ENCODE measurements around the gene JMJD4. TPM values are rescaled to one million over a fixed set of nuclear protein-coding genes. Genes with fewer than 3 reads are reported as not detected.

Gene JMJD4
- total RNA-seq, 2 donors from 2014 or later = 11.1 to 11.9 TPM

GRCh38 chr1:227770812-227771211 is 35.7 kb upstream of the JMJD4 start:
- intact Hi-C loops (cut with DNase I, micrococcal nuclease) = no loop called here
- DNase-seq (no peak), ATAC-seq (no peak)

- no peak for DNase-seq
- intact Hi-C loops (cut with DNase I, micrococcal nuclease) = no loop called here
- no peak for ATAC-seq
Measured at GRCh38 chr1:227769936-227770494, 34.9 kb upstream of the JMJD4 start.

DNA sequence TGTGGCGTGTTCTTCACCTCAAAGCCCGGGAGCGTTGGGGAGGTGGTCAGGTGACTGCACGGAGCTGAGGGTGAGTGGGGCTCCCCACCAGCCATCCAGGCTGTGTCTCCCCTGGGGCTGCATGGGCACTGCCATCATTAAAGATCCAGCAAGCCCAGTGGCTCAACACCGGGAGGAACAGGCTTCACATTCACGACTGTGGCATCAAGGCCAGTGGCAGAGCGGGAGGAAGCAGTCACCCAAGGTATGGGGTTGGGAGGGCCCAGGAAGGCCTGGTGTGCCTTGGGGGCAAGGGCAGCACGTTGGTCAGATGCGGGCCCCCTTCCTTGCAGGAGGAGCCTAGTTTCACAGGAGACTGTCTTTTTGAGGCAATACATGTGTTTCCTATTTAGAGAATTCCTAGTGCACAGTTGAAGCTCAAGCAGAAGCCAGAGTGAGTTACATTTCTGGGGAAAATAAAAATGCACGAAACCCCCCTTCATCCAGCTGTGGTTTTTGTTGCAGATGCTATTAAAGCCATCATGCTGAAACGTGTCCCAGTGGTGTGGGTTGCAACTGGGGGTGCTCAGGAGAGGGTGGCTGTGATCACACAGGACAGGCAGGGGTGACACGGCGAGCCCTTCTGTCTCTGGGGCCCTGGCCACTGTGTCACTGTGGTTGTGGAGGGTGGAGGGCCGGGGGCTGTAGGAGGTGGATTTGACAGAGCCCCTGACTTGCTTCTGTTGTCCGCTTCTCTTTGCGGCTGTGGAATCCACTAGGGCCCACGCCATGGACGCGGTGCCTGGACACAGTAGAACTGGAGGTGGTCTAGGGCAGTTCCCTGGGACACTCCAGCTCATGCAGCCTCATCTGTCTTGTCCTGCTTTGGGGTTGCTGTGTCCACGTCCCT is 34.2 kb upstream of the JMJD4 start:
- ATAC-seq (no peak), DNase-seq (no peak)
- intact Hi-C loops (cut with DNase I, micrococcal nuclease) = no loop called here

GRCh38 chr1:227768640-227769039 is 33.5 kb upstream of the JMJD4 start:
- intact Hi-C loops (cut with DNase I, micrococcal nuclease) = no loop called here
- DNase-seq (no peak), ATAC-seq (no peak)

DNA sequence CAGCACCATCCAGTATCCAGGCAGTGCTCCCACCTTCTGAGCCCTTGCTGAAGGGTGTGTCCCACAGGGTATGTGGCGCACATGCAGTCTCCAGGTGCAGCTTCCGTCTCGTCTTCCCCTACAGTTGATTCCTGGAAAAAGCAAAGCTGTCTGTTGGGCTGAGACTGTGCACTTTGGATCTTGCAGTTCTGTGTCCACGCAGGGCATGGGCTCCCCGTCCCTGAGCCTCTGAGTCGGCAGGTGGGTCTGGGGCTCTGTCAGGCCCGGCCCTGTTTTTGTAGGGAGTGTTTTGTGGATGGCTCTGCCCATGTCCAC is 33.0 kb upstream of the JMJD4 start:
- ATAC-seq = peak; percentile 68
- no peak for DNase-seq
- intact Hi-C loops (cut with DNase I, micrococcal nuclease) = no loop called here

- ATAC-seq = no peak
- intact Hi-C loops (cut with DNase I, micrococcal nuclease) = no loop called here
- no peak for DNase-seq
Measured at GRCh38 chr1:227767401-227768124, 32.5 kb upstream of the JMJD4 start.

GRCh38 chr1:227766653-227767277 is 31.7 kb upstream of the JMJD4 start:
- intact Hi-C loops (cut with DNase I, micrococcal nuclease) = no loop called here
- DNase-seq (no peak), ATAC-seq (no peak)

GRCh38 chr1:227766015-227766634 is 31.0 kb upstream of the JMJD4 start:
- peak; percentile 66 for ATAC-seq
- DNase-seq = peak; percentile 53 to 69
- intact Hi-C loops (cut with DNase I, micrococcal nuclease) = no loop called here

GRCh38 chr1:227765261-227766014 is 30.3 kb upstream of the JMJD4 start:
- ATAC-seq (no peak), DNase-seq (no peak)
- intact Hi-C loops (cut with DNase I, micrococcal nuclease) = no loop called here

- DNase-seq = no peak
- ATAC-seq = no peak
- intact Hi-C loops (cut with DNase I, micrococcal nuclease) = loop anchor here in 1 of 2 donors (5.0 kb wide), 1 partner anchor 183 kb away; the partner anchor contains the start of gene WNT9A
Measured at GRCh38 chr1:227764019-227764391, 28.9 kb upstream of the JMJD4 start.

DNA sequence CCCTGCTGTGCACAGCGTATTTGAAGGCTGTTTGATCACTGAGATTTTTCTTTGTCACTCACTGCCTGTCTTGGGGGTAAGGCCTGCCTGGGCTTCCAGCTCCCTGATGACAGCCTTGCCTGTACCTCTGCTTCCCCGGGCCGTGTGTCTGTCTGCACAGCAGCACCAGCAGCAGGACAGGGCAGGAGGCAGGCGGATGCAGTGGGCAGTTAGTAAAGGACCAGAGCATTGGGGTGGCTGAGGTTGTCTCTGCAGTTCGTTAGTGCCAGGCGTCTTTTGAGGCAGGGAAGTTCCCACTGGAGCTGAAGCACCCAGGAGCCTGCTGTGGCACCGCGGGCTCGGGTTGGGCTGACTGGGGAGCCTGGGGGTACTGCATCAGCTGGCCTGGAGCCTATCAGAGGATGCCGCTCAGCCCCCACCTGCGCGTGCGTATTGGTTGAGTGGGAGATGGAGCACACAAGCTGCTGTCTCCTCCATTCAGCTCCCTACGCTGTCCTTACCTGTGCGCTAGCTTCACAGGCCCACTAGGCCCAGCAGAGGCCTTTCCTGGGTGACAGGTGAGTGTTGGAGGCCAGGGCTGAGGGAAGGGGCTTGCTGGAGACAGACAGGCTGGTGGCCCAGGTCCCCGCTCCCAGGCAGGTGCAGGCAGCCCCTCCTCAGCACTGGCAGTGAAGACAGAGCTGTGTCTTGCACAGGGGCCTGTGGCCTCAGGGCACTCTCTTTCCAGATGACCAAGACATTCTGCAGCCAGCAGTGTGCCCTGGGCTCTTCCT is 28.3 kb upstream of the JMJD4 start:
- ATAC-seq (no peak), DNase-seq (no peak)

DNA sequence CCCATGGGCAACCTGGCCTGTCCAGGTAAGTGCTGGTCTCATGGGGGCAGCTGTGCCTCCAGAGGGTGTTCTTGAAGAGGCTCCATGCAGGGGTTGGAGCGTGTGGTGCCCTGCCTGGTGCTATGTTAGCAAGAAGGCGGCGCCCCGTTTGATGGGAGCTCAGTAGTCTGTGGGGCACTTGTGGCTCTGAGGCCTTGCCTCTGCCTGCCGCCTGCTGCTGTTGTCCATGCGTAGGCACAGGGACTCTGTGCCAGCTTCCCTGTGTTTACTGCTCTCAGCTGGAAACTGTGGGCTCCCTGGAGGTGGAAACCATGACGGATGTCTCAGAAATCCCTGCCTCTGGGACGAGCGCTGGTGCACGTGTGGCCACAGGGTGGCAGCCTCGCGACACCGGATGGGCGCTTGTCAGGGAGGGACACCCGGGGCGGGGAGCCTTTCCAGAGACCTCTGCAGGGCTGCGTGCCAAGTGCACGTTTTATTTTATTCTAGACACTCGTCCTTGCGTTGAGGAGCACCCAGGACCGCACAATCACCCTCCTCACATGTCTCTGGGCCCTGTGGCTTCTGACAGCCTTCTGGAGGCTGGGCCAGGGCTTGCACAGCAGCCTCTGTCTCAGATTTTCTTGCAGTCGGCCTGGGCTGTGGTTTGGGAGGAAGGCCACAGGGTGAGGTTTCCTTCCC is 27.3 kb upstream of the JMJD4 start:
- ATAC-seq = peak; percentile 89
- intact Hi-C loops (cut with DNase I, micrococcal nuclease) = loop anchor here in 1 of 2 donors (5.0 kb wide), 1 partner anchor 185 kb away; the partner anchor contains the start of gene WNT9A
- DNase-seq = peak; percentile 84 to 92

More for the DNA sequence above, 28.3 kb upstream of the JMJD4 start:
- intact Hi-C loops (cut with DNase I, micrococcal nuclease) = loop anchor here in 1 of 2 donors (5.0 kb wide), 1 partner anchor 184 kb away; the partner anchor contains the start of gene WNT9A

- intact Hi-C loops (cut with DNase I, micrococcal nuclease) = loop anchor here in 1 of 2 donors (5.0 kb wide), 1 partner anchor 186 kb away; the partner anchor contains the start of gene WNT9A
- DNase-seq (no peak), ATAC-seq (no peak)
Measured at GRCh38 chr1:227761621-227762230, 26.6 kb upstream of the JMJD4 start.

DNA sequence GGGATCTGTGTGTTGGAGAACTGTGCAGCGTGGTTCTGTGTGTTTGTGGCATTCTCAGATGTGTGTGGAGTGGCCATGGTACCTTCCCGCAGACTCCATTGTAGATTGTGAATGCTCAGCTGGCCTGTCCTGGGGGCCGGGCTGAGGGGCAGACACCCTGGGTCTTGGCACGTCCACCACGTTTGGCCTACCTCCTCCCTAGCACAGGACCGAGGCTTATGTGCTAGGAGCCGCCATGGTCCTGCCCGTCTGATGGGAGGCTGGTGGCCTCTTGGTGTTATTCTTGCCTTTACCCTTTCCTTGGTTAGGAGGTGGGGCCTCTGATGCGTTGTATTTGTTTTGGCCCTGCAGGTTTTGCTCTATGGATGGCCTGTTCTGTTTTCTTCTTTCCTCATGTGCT is 25.3 kb upstream of the JMJD4 start:
- DNase-seq = no peak
- no peak for ATAC-seq
- intact Hi-C loops (cut with DNase I, micrococcal nuclease) = loop anchor here in 1 of 2 donors (5.0 kb wide), 1 partner anchor 187 kb away; the partner anchor contains the start of gene WNT9A

GRCh38 chr1:227759341-227760300 is 24.5 kb upstream of the JMJD4 start:
- no peak for ATAC-seq
- DNase-seq = peak; percentile 24 to 55
- intact Hi-C loops (cut with DNase I, micrococcal nuclease) = loop anchor here (5.0 to 10.0 kb wide), 2 partner anchors 185 to 188 kb away; partner anchors contain the start of gene WNT9A (in 2 of the 2)

Measured in left colon (tissue), 2 donors.